Measurements from ENCODE around the gene SFPQ.
A peak's percentile ranks its signal among the peaks of the same experiment; 100 is the strongest.
"Not testable (repeated sequence)": the region's sequence is repeated elsewhere in the genome, so short reads cannot be mapped to it uniquely, and the experiment has no call there.

The SFPQ gene

GRCh38 chr1:35192853-35193664 lies at the start of gene SFPQ:
Gene SFPQ (minus strand): TSS chr1:35193145. CDS start chr1:35193049, 96 bp downstream.
- peak; percentile 93 for DNase-seq

- DNase-seq = not testable (repeated sequence)
Observed at GRCh38 chr1:35236772-35237171, 43.8 kb upstream of the SFPQ start.

GRCh38 chr1:35231287-35231686 lies 38.3 kb upstream of the SFPQ start:
- DNase-seq = no peak

GRCh38 chr1:35229587-35230360 lies 36.8 kb upstream of the SFPQ start:
- DNase-seq = no peak

GRCh38 chr1:35226546-35226945 lies 33.6 kb upstream of the SFPQ start:
- DNase-seq = no peak

GRCh38 chr1:35223084-35223630 lies 30.2 kb upstream of the SFPQ start:
- DNase-seq = no peak

- no peak for DNase-seq
Observed at GRCh38 chr1:35222322-35223083, 29.6 kb upstream of the SFPQ start.

- DNase-seq = no peak
Observed at GRCh38 chr1:35220976-35221375, 28.0 kb upstream of the SFPQ start.

- no peak for DNase-seq
Observed at GRCh38 chr1:35215346-35215745, 22.4 kb upstream of the SFPQ start.

- DNase-seq = no peak
Observed at GRCh38 chr1:35211120-35211414, 18.1 kb upstream of the SFPQ start.

- DNase-seq = peak; percentile 53
Observed at GRCh38 chr1:35210321-35211119, 17.6 kb upstream of the SFPQ start.

GRCh38 chr1:35203295-35203694 lies 10.3 kb upstream of the SFPQ start:
- DNase-seq = no peak

GRCh38 chr1:35202048-35202719 lies 9.2 kb upstream of the SFPQ start:
- peak; percentile 79 for DNase-seq

GRCh38 chr1:35201631-35202030 lies 8.7 kb upstream of the SFPQ start:
- DNase-seq = no peak

- peak; percentile 88 for DNase-seq
Observed at GRCh38 chr1:35192056-35192852, 691 bp downstream of the SFPQ start.

- DNase-seq = no peak
Observed at GRCh38 chr1:35191429-35192055, 1.4 kb downstream of the SFPQ start.

- DNase-seq = no peak
Observed at GRCh38 chr1:35190784-35191183, 2.2 kb downstream of the SFPQ start.

- no peak for DNase-seq
Observed at GRCh38 chr1:35188578-35189392, 4.2 kb downstream of the SFPQ start.

GRCh38 chr1:35187816-35188342 lies 5.1 kb downstream of the SFPQ start:
- DNase-seq = no peak
